K562 (cell line): ENCODE measurements around the gene RAD21L1.

Experiments
- HCFC1 ChIP-seq: IDR thresholded peaks from 2 replicates; pipeline ENCODE4 v1.6.1; 2012; ENCODE audit warnings: low read depth, low read length, improper control_type of control experiment
- MXD1 ChIP-seq: fragments of 250-450 bp; sonication (Bioruptor Pico); IDR thresholded peaks from 2 replicates; pipeline ENCODE4 v1.8.0; 2021; ENCODE audit warnings: borderline replicate concordance, mild to moderate bottlenecking, moderate library complexity; ENCODE audit not compliant: poor library complexity, severe bottlenecking
- MYNN ChIP-seq, 2 experiments: sonication (generic); formaldehyde crosslinking in 1 of 2; IDR thresholded peaks; 2 replicates each; pipeline versions ENCODE4 v1.5.0 to v1.6.1; 2016 to 2020; ENCODE audit warnings: antibody characterized with exemption in 1 of 2, missing genetic modification reagents in 1 of 2
- NRF1 ChIP-seq, 2 experiments: fragments of 450-650 bp; IDR thresholded peaks in 1 of 2; conservative IDR thresholded peaks in 1 of 2; 2 replicates each; pipeline ENCODE4 v1.6.1; 2014; ENCODE audit warnings: mild to moderate bottlenecking in 2 of 2
- THRA ChIP-seq: fragments of 450-650 bp; IDR thresholded peaks from 2 replicates; pipeline ENCODE4 v1.6.1; 2017; ENCODE audit warnings: mild to moderate bottlenecking, moderate library complexity

GRCh38 chr20:1195226-1195625 is 30.6 kb upstream of the RAD21L1 start:
- TF ChIP-seq MXD1 (CRISPR knock-in tag): no peak
- no peak for TF ChIP-seq HCFC1
- TF ChIP-seq THRA: no peak
- no peak for TF ChIP-seq NRF1 (conservative IDR thresholded peaks at IDR 0.05 in 1 of 2, IDR thresholded peaks at IDR 0.05 in 1 of 2)
- TF ChIP-seq MYNN (IDR thresholded peaks at IDR 0.05): no peak
- no peak for TF ChIP-seq MYNN (CRISPR knock-in tag; IDR thresholded peaks at IDR 0.05)
